D341Med (cell line): ENCODE data around the gene TMPRSS3.

Experiments
- DNase-seq: peaks from one replicate; pipeline ENCODE4 v3.0.0; 2012; ENCODE audit warnings: low spot score

Gene TMPRSS3

GRCh38 chr21:42387843-42388340 is 8.0 kb downstream of the TMPRSS3 start:
- no peak for DNase-seq

GRCh38 chr21:42387164-42387563 is 8.7 kb downstream of the TMPRSS3 start:
- DNase-seq: no peak

DNA sequence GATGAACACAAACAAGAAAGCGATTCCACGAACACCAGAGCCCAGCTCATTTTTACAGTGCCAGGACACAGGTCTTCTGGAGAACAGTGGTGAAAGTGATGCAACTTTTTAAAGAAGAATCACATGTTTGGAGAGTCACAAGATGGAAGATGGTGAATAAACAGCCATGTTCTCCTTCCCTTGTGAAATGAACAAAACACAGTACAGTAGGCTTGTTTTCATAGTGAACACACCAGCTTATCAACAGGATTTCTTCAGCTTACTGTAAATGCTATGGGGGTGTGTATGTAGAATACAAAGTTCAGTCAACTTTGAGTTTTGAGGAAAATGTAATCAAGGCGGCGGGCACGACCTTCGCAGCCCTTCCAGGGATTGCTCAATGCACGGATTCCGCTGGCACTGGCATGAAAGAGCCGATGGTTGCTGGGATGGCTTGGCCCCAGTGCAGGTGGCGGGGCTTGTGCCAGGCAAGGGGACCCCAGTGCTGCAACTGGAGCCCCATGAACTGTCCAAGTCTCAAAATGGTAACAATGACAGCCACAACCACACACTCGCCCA is 9.7 kb downstream of the TMPRSS3 start:
- no peak for DNase-seq

GRCh38 chr21:42385619-42386018 is 10.2 kb downstream of the TMPRSS3 start:
- no peak for DNase-seq

- DNase-seq: no peak
Observed at GRCh38 chr21:42384989-42385388, 10.9 kb downstream of the TMPRSS3 start.

GRCh38 chr21:42384156-42384945 is 11.5 kb downstream of the TMPRSS3 start:
- no peak for DNase-seq

GRCh38 chr21:42383331-42383730 is 12.5 kb downstream of the TMPRSS3 start:
- DNase-seq: no peak

DNA sequence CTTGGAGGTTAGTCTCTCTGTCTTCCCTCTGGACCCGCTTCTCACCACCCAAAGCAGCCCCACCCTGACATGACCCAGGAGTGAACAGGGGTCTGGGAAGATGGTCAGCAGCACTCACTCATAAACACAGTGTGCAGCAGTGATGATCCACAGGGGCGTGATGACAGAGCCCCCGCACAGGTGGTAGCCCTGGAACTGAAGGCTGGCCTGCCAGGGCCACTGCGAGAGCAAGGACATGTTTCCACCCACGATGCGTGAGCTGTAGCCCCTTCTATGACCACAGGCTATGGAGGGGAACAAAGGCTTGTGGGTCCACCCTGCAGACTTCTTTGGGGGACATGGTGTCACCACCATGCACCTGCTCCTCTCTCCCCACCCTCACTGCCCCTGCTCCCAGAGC is 12.9 kb downstream of the TMPRSS3 start:
- no peak for DNase-seq

- peak; percentile 79 for DNase-seq
Observed at GRCh38 chr21:42381347-42381984, 14.4 kb downstream of the TMPRSS3 start.

DNA sequence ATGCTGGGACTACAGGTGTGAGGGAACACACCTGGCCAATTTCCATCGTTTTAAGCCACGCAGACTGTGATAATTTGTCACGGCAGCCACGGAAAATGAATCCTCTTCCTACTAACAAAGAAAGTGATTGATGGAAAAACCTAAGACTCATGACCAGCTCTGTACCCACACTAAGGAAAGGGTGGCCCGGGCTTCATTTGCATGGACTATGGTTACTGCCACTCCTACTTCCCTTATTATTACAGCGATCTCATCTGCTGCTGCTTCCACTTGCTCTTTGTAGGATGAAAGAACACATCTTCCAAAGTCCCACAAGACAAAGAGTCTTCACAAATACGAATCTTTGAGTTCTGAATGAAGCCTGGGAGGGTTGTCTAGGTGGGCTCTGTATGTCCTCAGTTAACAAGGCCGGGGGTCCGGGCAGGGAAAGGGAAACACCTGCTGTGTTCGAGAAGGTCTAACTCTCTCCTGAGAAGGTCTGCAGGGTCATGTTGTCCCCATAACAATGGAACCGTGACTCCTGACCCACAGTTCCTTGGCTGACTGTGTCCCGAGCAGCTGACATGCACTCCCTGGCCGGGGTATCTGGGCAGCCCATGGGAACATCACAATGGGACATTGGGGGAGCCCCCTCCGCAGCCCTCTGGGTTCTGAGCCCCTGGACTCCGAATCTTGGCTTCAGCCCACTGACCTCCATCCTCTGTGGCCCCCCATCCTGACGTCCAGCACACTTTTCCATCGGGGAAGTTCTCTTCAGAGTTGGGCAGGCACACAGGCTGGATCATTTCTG is 16.2 kb downstream of the TMPRSS3 start:
- DNase-seq: no peak

DNA sequence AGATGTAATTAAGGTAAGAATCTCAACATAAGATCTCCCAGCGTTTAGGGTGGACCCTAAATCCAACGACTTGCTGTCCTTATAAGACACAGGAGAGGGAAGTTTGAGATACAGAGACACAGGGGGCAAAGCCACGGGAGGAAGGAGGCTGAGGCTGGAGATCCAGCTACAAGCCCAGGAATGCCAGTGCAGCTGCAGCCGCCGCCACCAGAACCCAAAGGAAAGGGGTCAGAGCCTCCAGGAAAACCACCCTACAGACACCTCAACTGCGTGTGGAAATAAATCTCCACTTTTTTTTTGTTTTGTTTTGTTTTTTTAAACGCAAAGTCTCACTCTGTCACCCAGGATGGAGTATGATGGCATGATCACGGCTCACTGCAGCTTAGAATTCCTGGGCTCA is 17.4 kb downstream of the TMPRSS3 start:
- DNase-seq: no peak

GRCh38 chr21:42377951-42378340 is 17.9 kb downstream of the TMPRSS3 start:
- no peak for DNase-seq

GRCh38 chr21:42377211-42377950 is 18.5 kb downstream of the TMPRSS3 start:
- DNase-seq: no peak

- no peak for DNase-seq
Observed at GRCh38 chr21:42376338-42376982, 19.4 kb downstream of the TMPRSS3 start.

- DNase-seq: no peak
Observed at GRCh38 chr21:42375966-42376337, 19.9 kb downstream of the TMPRSS3 start.

DNA sequence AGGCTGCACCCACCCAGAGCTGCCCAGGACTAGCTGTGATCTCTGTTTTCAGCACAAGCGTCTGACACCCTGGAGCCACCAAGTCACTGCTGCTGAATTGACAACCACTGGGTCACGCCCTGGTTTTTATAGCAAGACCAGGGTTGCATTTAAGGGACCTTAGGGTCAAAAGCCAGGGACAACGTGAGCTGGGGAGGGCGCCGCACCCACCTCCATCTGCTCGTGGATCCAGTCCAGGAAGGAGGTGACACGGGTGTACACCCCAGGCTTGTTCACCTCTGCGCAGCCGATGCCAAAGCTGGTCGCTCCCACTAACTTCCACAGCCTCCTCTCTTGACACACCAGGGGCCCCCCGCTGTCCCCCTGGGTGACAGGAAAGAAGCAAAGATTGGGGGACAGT is 20.3 kb downstream of the TMPRSS3 start:
- no peak for DNase-seq

GRCh38 chr21:42374864-42375499 is 20.9 kb downstream of the TMPRSS3 start:
- no peak for DNase-seq

DNA sequence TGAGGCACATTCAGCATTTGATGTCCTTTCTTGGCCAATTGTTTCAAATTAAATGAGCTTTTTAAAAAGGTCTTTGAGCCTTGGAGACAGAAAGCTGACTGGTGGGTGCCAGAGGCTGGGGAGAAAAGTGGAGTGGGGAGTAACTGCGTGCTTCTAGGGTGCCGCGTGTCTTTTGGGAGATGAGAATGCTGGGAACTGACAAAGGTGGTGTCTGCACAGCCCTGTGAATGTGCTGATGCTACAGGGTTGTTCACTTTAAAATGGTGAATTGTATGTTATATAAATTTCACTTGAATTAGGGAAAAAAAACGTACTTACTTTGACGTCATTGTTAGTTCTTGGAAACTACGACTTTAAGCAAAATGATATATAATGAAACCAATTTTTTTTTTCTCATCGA is 21.4 kb downstream of the TMPRSS3 start:
- no peak for DNase-seq

GRCh38 chr21:42373908-42374455 is 21.9 kb downstream of the TMPRSS3 start:
- DNase-seq: no peak

DNA sequence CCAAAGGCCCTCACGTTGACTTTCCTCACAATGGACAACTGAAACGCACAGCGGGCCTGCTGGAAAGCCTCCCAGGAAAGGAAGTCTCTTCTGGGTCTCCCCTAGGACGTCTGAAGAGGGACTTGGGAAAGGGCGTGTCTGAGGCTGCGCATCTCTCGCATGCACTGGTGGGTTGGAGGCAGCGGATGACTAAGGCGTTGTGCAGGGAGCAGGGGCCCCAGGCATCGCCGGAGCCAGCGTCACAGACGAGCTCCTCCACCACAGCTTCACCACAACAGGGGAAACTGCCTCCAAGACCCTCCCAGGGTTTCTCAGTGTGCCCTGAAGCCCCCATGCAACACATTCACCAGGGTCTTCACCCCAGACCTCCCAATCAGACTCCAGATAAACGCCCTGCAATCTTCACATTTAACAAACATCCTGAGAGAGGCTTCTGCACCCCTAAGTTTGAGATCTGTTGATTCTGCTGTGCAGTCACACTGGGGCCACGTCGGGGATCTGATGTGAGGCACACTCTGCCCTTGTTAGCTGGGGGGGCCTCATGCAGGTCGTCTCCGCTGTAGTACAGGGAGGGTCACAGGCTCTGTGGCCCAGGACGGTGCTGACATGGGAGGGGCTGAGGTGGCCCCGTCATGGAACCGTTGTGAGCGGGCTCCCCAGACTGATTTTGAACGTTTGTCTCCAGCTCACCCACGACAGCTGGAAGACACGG is 22.5 kb downstream of the TMPRSS3 start:
- no peak for DNase-seq
